Measurements from ENCODE around the gene GCC2. TPM values are rescaled to one million over a fixed set of nuclear protein-coding genes. Genes with fewer than 3 reads are reported as not detected.

Gene GCC2
- total RNA-seq, 2 experiments from 2014 or later: 19.7 to 43.9 TPM

DNA sequence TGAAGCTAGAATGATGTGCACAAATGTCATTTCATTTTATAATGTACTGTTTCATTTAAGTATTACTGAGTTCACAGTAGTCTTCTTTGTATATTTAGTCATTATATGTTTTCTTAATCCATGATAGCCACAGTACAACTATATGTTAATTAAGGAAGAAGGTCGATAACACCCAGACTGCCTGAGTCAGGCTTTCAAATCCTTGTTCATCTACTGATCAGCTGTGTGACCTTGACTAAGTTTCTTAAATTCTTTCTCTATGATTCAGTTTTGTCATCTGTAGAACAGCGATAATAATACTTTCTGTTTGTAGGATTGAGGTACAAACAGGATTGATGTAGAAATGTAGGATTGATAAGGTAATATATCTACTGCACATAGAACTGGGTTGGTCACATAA, 5.4 kb downstream of the GCC2 start:
- DNase-seq (ENCODE audit: low spot score): no peak
- no peak overlapping the region for H3K4me2 ChIP-seq (ENCODE audit: low read length)
- H3K79me2 ChIP-seq (ENCODE audit: insufficient read depth, low read depth, low read length): peaks cover 23% of the 10 kb centered on the region
- peaks cover 12% of the 10 kb centered on the region for H3K4me1 ChIP-seq (ENCODE audit: insufficient read depth, low read length, poor library complexity, severe bottlenecking)
- peaks cover 85% of the 10 kb centered on the region for H3K36me3 ChIP-seq (ENCODE audit: insufficient read depth, low read length)
- intact Hi-C loops (cut with micrococcal nuclease; ENCODE audit: unreplicated experiment): no loop called here
- H3K9me2 ChIP-seq (ENCODE audit: insufficient read depth, low read length): no peaks in the 10 kb centered on the region
- no peaks in the 10 kb centered on the region for H4K20me1 ChIP-seq (ENCODE audit: insufficient read depth, low read length)
- no peak overlapping the region for H3K27ac ChIP-seq (ENCODE audit: low read depth, low read length, poor library complexity, severe bottlenecking)
- peaks cover 24% of the 10 kb centered on the region; the same call in 1 of the 2 replicates for H3K9me3 ChIP-seq (ENCODE audit: low read length)
- no TSS peak for BruUV-seq (replicated peaks)
- H3K4me3 ChIP-seq (ENCODE audit: low read depth, low read length, poor library complexity, severe bottlenecking): no peak overlapping the region
- TF ChIP-seq EZH2phosphoT487 (IDR thresholded peaks at IDR 0.05; ENCODE audit: borderline replicate concordance, low read depth, low read length): no peak
- no peak for TF ChIP-seq CTCF (conservative IDR thresholded peaks at IDR 0.05; ENCODE audit: low read length)
- POLR2A ChIA-PET: interaction anchor here (0.5 kb wide), 1 partner anchor 65 kb away, joined by 3 read pairs; no protein-coding TSS in a partner anchor
- CTCF ChIA-PET (ENCODE audit: unreplicated experiment): no interaction called here
- H2AFZ ChIP-seq (ENCODE audit: low read length): no peak overlapping the region

- ChIA-PET CTCF (ENCODE audit: unreplicated experiment) (no interaction called here), POLR2A (no interaction called here)
- Histone ChIP-seq H3K9me2 (ENCODE audit: insufficient read depth, low read length) (no peaks in the 10 kb centered on the region), H4K20me1 (ENCODE audit: insufficient read depth, low read length) (no peaks in the 10 kb centered on the region), H3K36me3 (ENCODE audit: insufficient read depth, low read length) (peaks cover 96% of the 10 kb centered on the region), H3K4me3 (ENCODE audit: low read depth, low read length, poor library complexity, severe bottlenecking) (no peak overlapping the region), H3K4me1 (ENCODE audit: insufficient read depth, low read length, poor library complexity, severe bottlenecking) (peaks cover 5% of the 10 kb centered on the region), H3K4me2 (ENCODE audit: low read length) (no peak overlapping the region), H2AFZ (ENCODE audit: low read length) (no peak overlapping the region), H3K79me2 (ENCODE audit: insufficient read depth, low read depth, low read length) (peaks cover 12% of the 10 kb centered on the region; the same call in 1 of the 2 replicates), H3K9me3 (ENCODE audit: low read length) (peaks cover 24% of the 10 kb centered on the region; the same call in 1 of the 2 replicates), H3K27ac (ENCODE audit: low read depth, low read length, poor library complexity, severe bottlenecking) (no peak overlapping the region)
- intact Hi-C loops (cut with micrococcal nuclease; ENCODE audit: unreplicated experiment): no loop called here
- no peak for DNase-seq (ENCODE audit: low spot score)
- BruUV-seq (replicated peaks): no TSS peak
- TF ChIP-seq EZH2phosphoT487 (IDR thresholded peaks at IDR 0.05; ENCODE audit: borderline replicate concordance, low read depth, low read length): no peak
- no peak for TF ChIP-seq CTCF (conservative IDR thresholded peaks at IDR 0.05; ENCODE audit: low read length)
Observed at GRCh38 chr2:108455571-108455970, 6.6 kb downstream of the GCC2 start.

DNA sequence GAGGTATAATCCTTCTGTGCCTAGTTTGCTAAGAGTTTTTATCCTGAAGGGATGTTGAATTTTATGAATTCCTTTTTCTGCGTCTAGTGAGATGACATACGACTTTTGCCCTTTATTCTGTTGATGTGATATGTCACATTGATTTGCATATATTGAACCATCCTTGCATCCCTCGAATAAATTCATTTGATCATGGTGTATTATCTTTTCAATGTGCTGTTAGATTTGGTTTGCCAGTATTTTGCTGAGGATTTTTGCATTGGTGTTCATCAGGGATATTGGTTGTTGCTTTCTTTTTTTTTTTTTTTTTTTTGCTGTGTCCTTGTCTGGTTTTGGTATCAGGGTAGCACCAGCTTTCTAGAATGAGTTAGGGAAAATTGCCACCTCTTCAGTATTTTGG, 9.1 kb downstream of the GCC2 start:
- CTCF ChIA-PET (ENCODE audit: unreplicated experiment): no interaction called here

More for the DNA sequence above, 9.1 kb downstream of the GCC2 start:
- H4K20me1 ChIP-seq (ENCODE audit: insufficient read depth, low read length): no peaks in the 10 kb centered on the region
- no peak overlapping the region for H2AFZ ChIP-seq (ENCODE audit: low read length)
- peaks cover 8% of the 10 kb centered on the region; the same call in 1 of the 2 replicates for H3K79me2 ChIP-seq (ENCODE audit: insufficient read depth, low read depth, low read length)
- peaks cover 26% of the 10 kb centered on the region; the same call in 1 of the 2 replicates for H3K9me3 ChIP-seq (ENCODE audit: low read length)
- POLR2A ChIA-PET: no interaction called here
- TF ChIP-seq EZH2phosphoT487 (IDR thresholded peaks at IDR 0.05; ENCODE audit: borderline replicate concordance, low read depth, low read length) (no peak), CTCF (conservative IDR thresholded peaks at IDR 0.05; ENCODE audit: low read length) (no peak)
- BruUV-seq (replicated peaks): TSS peak; percentile 3
- peaks cover 95% of the 10 kb centered on the region for H3K36me3 ChIP-seq (ENCODE audit: insufficient read depth, low read length)
- intact Hi-C loops (cut with micrococcal nuclease; ENCODE audit: unreplicated experiment): no loop called here
- no peak overlapping the region for H3K27ac ChIP-seq (ENCODE audit: low read depth, low read length, poor library complexity, severe bottlenecking)
- no peak overlapping the region for H3K4me2 ChIP-seq (ENCODE audit: low read length)
- no peaks in the 10 kb centered on the region for H3K9me2 ChIP-seq (ENCODE audit: insufficient read depth, low read length)
- no peaks in the 10 kb centered on the region for H3K4me1 ChIP-seq (ENCODE audit: insufficient read depth, low read length, poor library complexity, severe bottlenecking)
- no peak for DNase-seq (ENCODE audit: low spot score)
- H3K4me3 ChIP-seq (ENCODE audit: low read depth, low read length, poor library complexity, severe bottlenecking): no peak overlapping the region
